ENCODE data around the gene KCTD21.

GRCh38 chr11:78161962-78162371 lies 26.5 kb downstream of the KCTD21 start:
- TF ChIP-seq POLR2A (IDR thresholded peaks at IDR 0.05; ENCODE audit: low read depth, low read length) (no peak), POLR2AphosphoS5 (IDR thresholded peaks at IDR 0.05; ENCODE audit: low read depth, low read length) (no peak)
